Naive thymus-derived CD4-positive, alpha-beta T cell (primary cell): ENCODE results near the gene HECTD2. TPM values are rescaled to one million over a fixed set of nuclear protein-coding genes. Genes with fewer than 3 reads are reported as not detected.
"Not testable (repeated sequence)": the region's sequence is repeated elsewhere in the genome, so short reads cannot be mapped to it uniquely, and the experiment has no call there.

Experiments
- ATAC-seq: fragments of 150-1000 bp; cut with Tn5 transposase; 2 replicates; pipeline ENCODE4 v1.10.0; 2021; ENCODE audit warnings: mild to moderate bottlenecking, moderate library complexity
- CTCF ChIA-PET: fragments of 350-600 bp; sonication (Branson Sonifier 250); formaldehyde crosslinking; loops from one replicate; lab custom pipeline; 2021; ENCODE audit warnings: antibody characterized with exemption; lab: Charles Lee
- POLR2A ChIA-PET: fragments of 350-600 bp; sonication (Branson Sonifier 250); formaldehyde crosslinking; loops from one replicate; lab custom pipeline; 2021; ENCODE audit warnings: antibody characterized with exemption, inconsistent platforms; lab: Charles Lee
- DNase-seq, 9 donors: peaks; one replicate each; pipeline versions ENCODE4 v3.0.0 to v3.0.0-alpha.2; 2020 to 2022; ENCODE audit warnings: mixed read lengths in 1 of 9
- H3K27ac ChIP-seq: one replicate; pipeline ENCODE4 v1.7.0; 2013; ENCODE audit warnings: mild to moderate bottlenecking, low read depth, low read length, moderate library complexity
- H3K27me3 ChIP-seq, 2 donors: one replicate each; pipeline ENCODE4 v1.7.0; 2013; ENCODE audit warnings: low read length in 2 of 2, mild to moderate bottlenecking in 2 of 2, moderate library complexity in 2 of 2; ENCODE audit not compliant: control insufficient read depth in 2 of 2, insufficient read depth in 2 of 2
- H3K36me3 ChIP-seq, 3 experiments: 1 replicate in 2 of 3; 2 replicates in 1 of 3; pipeline ENCODE4 v1.7.0; 2013; ENCODE audit warnings: low read length in 3 of 3, mild to moderate bottlenecking in 3 of 3, moderate library complexity in 1 of 3; ENCODE audit not compliant: insufficient read depth in 3 of 3, control insufficient read depth in 2 of 3
- H3K4me1 ChIP-seq, 2 donors: one replicate each; pipeline ENCODE4 v1.7.0; 2013; ENCODE audit warnings: low read length in 2 of 2, mild to moderate bottlenecking in 2 of 2, moderate library complexity in 1 of 2; ENCODE audit not compliant: control insufficient read depth in 2 of 2, insufficient read depth in 2 of 2
- H3K4me3 ChIP-seq: 2 replicates; pipeline ENCODE4 v1.7.0; 2013; ENCODE audit warnings: mild to moderate bottlenecking, low read length
- H3K9me3 ChIP-seq, 3 experiments: 1 replicate in 2 of 3; 2 replicates in 1 of 3; pipeline ENCODE4 v1.7.0; 2013; ENCODE audit warnings: low read length in 3 of 3; ENCODE audit not compliant: control insufficient read depth in 2 of 3
- H3K27ac Mint-ChIP-seq, 9 donors: one replicate each; pipeline ENCODE4 v1.8.0; 2020 to 2022; ENCODE audit warnings: mixed read lengths in 9 of 9, mild to moderate bottlenecking in 8 of 9, moderate library complexity in 5 of 9, inconsistent platforms in 2 of 9
- H3K27me3 Mint-ChIP-seq, 5 donors: one replicate each; pipeline ENCODE4 v1.8.0; 2021 to 2022; ENCODE audit warnings: mixed read lengths in 5 of 5, mild to moderate bottlenecking in 1 of 5
- H3K36me3 Mint-ChIP-seq, 5 donors: one replicate each; pipeline ENCODE4 v1.8.0; 2020 to 2022; ENCODE audit warnings: mixed read lengths in 5 of 5, mild to moderate bottlenecking in 3 of 5, inconsistent platforms in 1 of 5
- H3K4me1 Mint-ChIP-seq, 7 donors: one replicate each; pipeline ENCODE4 v1.8.0; 2020 to 2022; ENCODE audit warnings: mixed read lengths in 7 of 7, mild to moderate bottlenecking in 3 of 7, inconsistent platforms in 1 of 7
- H3K4me3 Mint-ChIP-seq, 10 donors: one replicate each; pipeline ENCODE4 v1.8.0; 2020 to 2022; ENCODE audit warnings: mild to moderate bottlenecking in 10 of 10, mixed read lengths in 10 of 10, moderate library complexity in 6 of 10, inconsistent platforms in 2 of 10
- H3K9me3 Mint-ChIP-seq, 11 donors: one replicate each; pipeline ENCODE4 v1.8.0; 2020 to 2022; ENCODE audit warnings: mixed read lengths in 11 of 11, mild to moderate bottlenecking in 4 of 11, inconsistent platforms in 1 of 11, moderate library complexity in 1 of 11
- intact Hi-C, 2 donors: fragments of 100-400 bp; cut with micrococcal nuclease; formaldehyde crosslinking; loops; one replicate each; pipeline ENCODE4 v1.15.1; 2023
- polyA plus RNA-seq, 2 donors: library from polyadenylated mRNA; unstranded; fragments of 300-500 nt; fragmentation: Illumina TruSeq; gene quantifications; one replicate each; pipeline ENCODE4 v1.2.3, GENCODE V29; 2021
- total RNA-seq, 6 experiments: library from RNA in 5 of 6; stranded (reverse) in 5 of 6; gene quantifications; 1 replicate in 5 of 6; 2 replicates in 1 of 6; pipeline ENCODE4 v1.2.3 and lab custom pipeline; 2021 to 2026

The HECTD2 gene
- total and polyA plus RNA-seq, 7 experiments from 2014 or later, result 0.62 to 4.6 (median 1.5) TPM

GRCh38 chr10:91369978-91370589 lies 40.1 kb upstream of the HECTD2 start:
- H3K9me3 ChIP-seq, ATAC-seq, H3K4me1 Mint-ChIP-seq, H3K4me1 ChIP-seq, H3K4me3 Mint-ChIP-seq, POLR2A ChIA-PET, H3K27ac ChIP-seq, H3K4me3 ChIP-seq, CTCF ChIA-PET, DNase-seq, H3K27me3 ChIP-seq, H3K27ac Mint-ChIP-seq, H3K36me3 ChIP-seq: not testable (repeated sequence)
- Mint-ChIP-seq H3K27me3 (peaks cover 2 to 42% (median 27%) of the 10 kb centered on the region in 5 donors), H3K36me3 (peaks cover 0 to 10% (median 3%) of the 10 kb centered on the region in 5 donors), H3K9me3 (peaks cover 5 to 25% (median 14%) of the 10 kb centered on the region in 11 donors)
- intact Hi-C loops, result loop anchor here in 1 of 2 donors (5.0 kb wide), 1 partner anchor 363 kb away; no protein-coding TSS in a partner anchor

- no peak overlapping the region for H3K4me3 Mint-ChIP-seq
- H3K27ac ChIP-seq, result no peak overlapping the region
- H3K4me3 ChIP-seq, result no peak overlapping the region
- no peaks in the 10 kb centered on the region for H3K36me3 ChIP-seq
- peaks cover 11 to 16% of the 10 kb centered on the region in 2 donors for H3K4me1 ChIP-seq
- ATAC-seq, result no peak
- no peak for DNase-seq
- intact Hi-C loops, result loop anchor here in 1 of 2 donors (5.0 kb wide), 1 partner anchor 367 kb away; no protein-coding TSS in a partner anchor
- no peak overlapping the region for H3K27ac Mint-ChIP-seq
- H3K9me3 Mint-ChIP-seq, result peaks cover 16 to 56% (median 26%) of the 10 kb centered on the region in 11 donors
- CTCF ChIA-PET, result no interaction called here
- peaks cover 0 to 15% (median 14%) of the 10 kb centered on the region in 7 donors for H3K4me1 Mint-ChIP-seq
- peaks cover 0 to 13% (median 3%) of the 10 kb centered on the region in 5 donors for H3K36me3 Mint-ChIP-seq
- no peaks in the 10 kb centered on the region for H3K27me3 ChIP-seq
- POLR2A ChIA-PET, result no interaction called here
- H3K27me3 Mint-ChIP-seq, result peaks cover 7 to 38% (median 30%) of the 10 kb centered on the region in 5 donors
- peaks cover 0 to 14% (median 0%) of the 10 kb centered on the region in 3 experiments for H3K9me3 ChIP-seq
Measured at GRCh38 chr10:91374052-91374451, 36.1 kb upstream of the HECTD2 start.

- Mint-ChIP-seq H3K27me3 (peaks cover 7 to 40% (median 21%) of the 10 kb centered on the region in 5 donors), H3K4me3 (peak overlapping the region in 4 of 10 donors; percentile 1 to 51 (median 15)), H3K36me3 (peaks cover 0 to 13% (median 3%) of the 10 kb centered on the region in 5 donors), H3K9me3 (peaks cover 16 to 57% (median 25%) of the 10 kb centered on the region in 11 donors), H3K4me1 (peaks cover 0 to 38% (median 32%) of the 10 kb centered on the region in 7 donors), H3K27ac (no peak overlapping the region)
- DNase-seq (peak in 7 of 9 donors; percentile 35 to 61 (median 50)), ATAC-seq (peak; percentile 88)
- intact Hi-C loops, result loop anchor here in 1 of 2 donors (1.0 kb wide), 1 partner anchor 32 kb away; the partner anchor contains the start of gene HECTD2
- peaks cover 11 to 16% of the 10 kb centered on the region in 2 donors for H3K4me1 ChIP-seq
- H3K36me3 ChIP-seq, result no peaks in the 10 kb centered on the region
- ChIA-PET POLR2A (no interaction called here), CTCF (interaction anchor here (0.7 to 3.3 kb wide), 2 partner anchors 9 to 15 kb away, joined by 3 to 12 read pairs; no protein-coding TSS in a partner anchor)
- H3K4me3 ChIP-seq, result no peak overlapping the region
- H3K27me3 ChIP-seq, result no peaks in the 10 kb centered on the region
- peaks cover 0 to 14% (median 0%) of the 10 kb centered on the region in 3 experiments for H3K9me3 ChIP-seq
- no peak overlapping the region for H3K27ac ChIP-seq
Measured at GRCh38 chr10:91378061-91378460, 32.1 kb upstream of the HECTD2 start.

- Histone ChIP-seq H3K27me3 (no peaks in the 10 kb centered on the region), H3K4me3 (no peak overlapping the region), H3K27ac (no peak overlapping the region), H3K4me1 (peaks cover 11 to 16% of the 10 kb centered on the region in 2 donors), H3K36me3 (no peaks in the 10 kb centered on the region), H3K9me3 (no peaks in the 10 kb centered on the region)
- ChIA-PET POLR2A (no interaction called here), CTCF (interaction anchor here (0.8 kb wide), 1 partner anchor 9 kb away, joined by 3 read pairs; no protein-coding TSS in a partner anchor)
- Mint-ChIP-seq H3K36me3 (peaks cover 0 to 5% (median 0%) of the 10 kb centered on the region in 5 donors), H3K27me3 (peaks cover 13 to 63% (median 26%) of the 10 kb centered on the region in 5 donors), H3K4me3 (no peak overlapping the region), H3K4me1 (peaks cover 0 to 38% (median 32%) of the 10 kb centered on the region in 7 donors), H3K9me3 (peaks cover 4 to 29% (median 11%) of the 10 kb centered on the region in 11 donors), H3K27ac (no peak overlapping the region)
- intact Hi-C loops, result no loop called here
- DNase-seq, result no peak
- no peak for ATAC-seq
Measured at GRCh38 chr10:91380873-91381256, 29.3 kb upstream of the HECTD2 start.

DNA sequence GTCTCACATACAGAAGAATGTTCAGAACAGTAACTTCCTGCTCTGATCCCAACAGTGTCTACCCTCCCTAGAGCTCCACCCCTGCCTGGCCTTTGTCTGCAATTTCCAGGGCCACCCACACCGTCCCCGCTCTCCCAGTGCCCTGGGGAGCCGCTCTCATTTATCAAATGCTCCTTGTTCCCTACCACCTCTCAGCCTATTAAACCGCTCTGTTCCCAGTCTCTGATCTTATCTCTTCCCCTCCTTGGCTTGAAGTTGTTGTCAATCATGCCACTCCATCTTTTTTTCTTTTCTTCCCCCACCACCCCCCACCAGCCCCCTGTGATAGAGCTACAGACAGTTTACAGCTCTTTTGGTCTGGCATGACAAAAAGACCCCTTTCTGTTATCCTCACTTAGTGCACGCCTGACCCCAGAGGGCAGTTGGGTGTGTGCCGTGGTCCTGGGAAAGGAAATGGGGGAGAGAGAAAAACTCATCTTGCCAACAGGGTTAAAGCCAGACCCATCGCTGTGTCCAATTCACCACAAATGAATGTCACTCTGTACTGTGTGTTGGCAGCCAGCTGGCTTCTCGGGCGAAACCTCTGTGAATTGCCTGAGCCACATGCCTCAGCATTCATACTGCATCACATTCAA lies 28.8 kb upstream of the HECTD2 start:
- no peak for DNase-seq
- peak; percentile 15 for ATAC-seq
- intact Hi-C loops, result no loop called here
- Histone ChIP-seq H3K27ac (no peak overlapping the region), H3K27me3 (no peaks in the 10 kb centered on the region), H3K9me3 (no peaks in the 10 kb centered on the region), H3K36me3 (no peaks in the 10 kb centered on the region), H3K4me1 (peaks cover 11 to 16% of the 10 kb centered on the region in 2 donors), H3K4me3 (no peak overlapping the region)
- ChIA-PET CTCF (interaction anchor here (0.5 to 0.8 kb wide), 3 partner anchors 9 to 293 kb away, joined by 3 read pairs; no protein-coding TSS in a partner anchor), POLR2A (no interaction called here)
- peaks cover 13 to 64% (median 26%) of the 10 kb centered on the region in 5 donors for H3K27me3 Mint-ChIP-seq
- H3K4me3 Mint-ChIP-seq, result no peak overlapping the region
- H3K27ac Mint-ChIP-seq, result no peak overlapping the region
- H3K9me3 Mint-ChIP-seq, result peaks cover 4 to 24% (median 9%) of the 10 kb centered on the region in 11 donors
- H3K4me1 Mint-ChIP-seq, result peaks cover 0 to 38% (median 32%) of the 10 kb centered on the region in 7 donors
- peaks cover 0 to 5% (median 0%) of the 10 kb centered on the region in 5 donors for H3K36me3 Mint-ChIP-seq

DNA sequence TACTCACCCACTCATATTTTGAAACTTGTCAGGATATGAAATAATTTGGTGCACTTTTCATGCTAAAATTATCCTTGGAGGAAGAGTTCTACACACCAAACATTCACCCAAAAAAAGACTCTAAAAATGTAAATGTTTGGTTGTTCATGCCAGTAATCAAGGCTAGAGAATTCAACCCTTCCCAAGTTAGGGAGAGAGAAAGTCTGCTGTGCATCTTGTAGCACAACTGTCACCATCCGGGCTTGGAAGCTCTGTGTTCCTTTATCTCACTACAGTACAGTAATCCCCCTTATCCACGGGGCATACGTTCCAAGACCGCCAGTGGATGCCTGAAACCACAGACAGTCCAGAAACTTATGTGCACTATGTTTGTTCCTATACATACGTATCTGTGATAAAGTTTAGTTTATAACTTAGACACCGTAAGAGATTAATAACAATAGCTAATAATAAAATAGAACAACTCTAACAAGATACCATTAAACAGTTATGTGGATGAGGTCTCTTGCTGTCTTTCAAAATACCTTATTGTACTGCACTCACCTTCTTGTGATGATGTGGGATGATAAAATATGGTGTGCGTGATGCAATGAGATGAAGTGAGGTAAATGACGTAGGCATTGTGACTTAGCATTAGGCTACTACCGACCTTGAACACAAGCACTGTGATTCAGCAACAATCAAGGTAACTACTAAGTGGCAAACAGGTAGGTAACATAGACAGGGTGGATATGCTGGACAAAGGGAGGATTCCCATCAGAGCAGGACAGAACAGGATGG lies 24.6 kb upstream of the HECTD2 start:
- no peak overlapping the region for H3K27ac ChIP-seq
- ChIA-PET POLR2A (no interaction called here), CTCF (interaction anchor here (3.1 kb wide), 1 partner anchor 7 kb away, joined by 12 read pairs; no protein-coding TSS in a partner anchor)
- H3K4me3 Mint-ChIP-seq, result no peak overlapping the region
- no peaks in the 10 kb centered on the region for H3K36me3 ChIP-seq
- peaks cover 2 to 16% (median 14%) of the 10 kb centered on the region in 7 donors for H3K4me1 Mint-ChIP-seq
- ATAC-seq (no peak), DNase-seq (no peak)
- H3K4me1 ChIP-seq, result no peaks in the 10 kb centered on the region
- H3K27ac Mint-ChIP-seq, result no peak overlapping the region
- H3K9me3 ChIP-seq, result no peaks in the 10 kb centered on the region
- H3K9me3 Mint-ChIP-seq, result no peaks in the 10 kb centered on the region
- peaks cover 8 to 55% (median 38%) of the 10 kb centered on the region in 5 donors for H3K27me3 Mint-ChIP-seq
- intact Hi-C loops, result loop anchor here (5.0 kb wide), 3 partner anchors 88 to 513 kb away; partner anchors contain the start of gene RPP30 (in 1 of the 2)
- no peaks in the 10 kb centered on the region for H3K27me3 ChIP-seq
- no peak overlapping the region for H3K4me3 ChIP-seq
- H3K36me3 Mint-ChIP-seq, result no peaks in the 10 kb centered on the region
